GM19023 (cell line): ENCODE data around the gene PCNA.

Experiments
- ATAC-seq: cut with Tn5 transposase; IDR thresholded peaks from one replicate; pipeline ENCODE4 v1.9.1; 2021; ENCODE audit warnings: mild to moderate bottlenecking, moderate library complexity; ENCODE audit not compliant: unreplicated experiment

PCNA gene

GRCh38 chr20:5067877-5068645 lies 51.7 kb downstream of the PCNA start:
- no peak for ATAC-seq

DNA sequence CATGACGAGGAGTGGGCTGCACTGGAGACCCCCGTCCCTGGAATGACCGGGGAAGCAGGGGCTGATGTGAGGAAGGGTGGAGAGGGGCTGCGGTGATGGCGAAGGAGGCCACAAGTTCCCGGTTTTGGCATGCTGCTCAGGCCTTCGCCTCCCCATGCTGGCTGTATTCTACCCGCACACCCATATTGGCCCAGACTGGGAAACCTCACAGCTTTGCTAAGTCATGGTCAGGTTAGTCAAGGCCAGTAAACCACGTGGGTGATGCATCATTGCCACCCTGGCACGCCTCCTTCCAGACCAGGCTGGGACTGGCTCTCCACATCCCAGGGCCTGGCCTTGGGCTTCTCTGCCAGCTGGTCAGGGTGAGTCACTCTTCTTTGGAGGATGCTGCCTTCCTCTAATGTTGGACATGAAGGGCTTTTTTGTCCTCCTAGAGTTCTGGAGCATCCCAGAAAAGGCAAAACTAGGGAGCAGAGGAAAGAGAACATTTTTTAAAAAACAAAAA lies 53.8 kb downstream of the PCNA start:
- ATAC-seq, result no peak

DNA sequence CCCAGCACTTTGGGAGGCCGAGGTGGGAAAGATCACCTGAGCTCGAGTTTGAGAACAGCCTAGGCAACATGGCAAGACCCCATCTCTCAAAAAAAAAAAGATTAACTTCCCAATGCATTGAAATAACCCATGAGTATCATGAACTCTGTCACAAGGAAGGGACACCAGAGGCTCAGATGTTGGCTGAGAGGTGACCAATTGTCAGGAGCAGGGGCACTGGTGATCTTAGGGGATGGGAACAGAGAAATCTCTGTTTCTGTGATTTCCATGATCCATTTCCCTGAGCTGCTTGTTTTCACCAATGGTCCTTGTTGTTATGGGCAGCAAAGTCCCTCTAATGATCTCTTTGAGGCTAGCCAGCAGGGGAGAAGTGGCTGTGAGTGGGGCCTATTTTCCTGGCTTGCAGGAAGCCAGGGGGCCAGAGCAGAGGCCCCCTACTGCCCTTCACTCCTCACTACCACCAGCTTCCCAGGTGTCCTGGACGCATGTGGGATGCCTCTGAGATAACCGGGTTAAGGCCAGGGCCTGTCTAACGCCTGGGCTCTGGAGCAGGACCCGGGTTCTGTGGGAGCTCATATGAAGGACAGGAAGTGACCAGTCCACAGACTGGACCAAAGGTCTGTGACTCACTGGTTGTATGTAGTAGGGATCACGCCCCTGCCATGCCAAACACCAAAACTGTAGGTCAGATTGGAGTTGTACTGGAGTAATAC lies 54.4 kb downstream of the PCNA start:
- ATAC-seq, result no peak
